Measurements from ENCODE around the gene SEC24D.

The SEC24D gene

GRCh38 chr4:118746251-118746919 is 89.5 kb downstream of the SEC24D start:
- DNase-seq = no peak

DNA sequence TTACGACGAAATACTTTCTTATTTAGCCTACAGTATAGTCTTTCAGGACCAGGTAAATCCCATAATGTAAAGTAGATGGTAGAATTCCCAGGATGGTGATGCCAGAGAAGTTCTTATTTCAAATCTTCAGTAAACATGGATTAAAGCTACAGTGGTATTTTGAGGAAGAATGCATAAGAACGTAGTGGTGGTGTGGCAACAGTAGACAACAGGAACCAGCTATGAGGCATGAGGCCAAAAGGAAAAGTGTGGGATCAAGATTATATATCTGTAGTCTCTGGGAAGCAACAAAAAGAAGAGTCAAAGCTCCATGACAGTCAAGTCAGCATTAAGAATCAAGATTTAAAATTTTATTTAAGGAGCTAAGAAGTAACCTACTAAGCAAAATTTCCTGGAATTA is 90.6 kb downstream of the SEC24D start:
- no peak for DNase-seq

- no peak for DNase-seq
These were observed 92.1 kb downstream of the SEC24D start for GRCh38 chr4:118743867-118744266.

GRCh38 chr4:118742050-118742449 is 93.9 kb downstream of the SEC24D start:
- DNase-seq = no peak

- no peak for DNase-seq
These were observed 94.5 kb downstream of the SEC24D start for GRCh38 chr4:118741301-118741855.

- DNase-seq = no peak
These were observed 95.1 kb downstream of the SEC24D start for GRCh38 chr4:118740869-118741268.

- DNase-seq = no peak
These were observed 96.8 kb downstream of the SEC24D start for GRCh38 chr4:118739022-118739713.

DNA sequence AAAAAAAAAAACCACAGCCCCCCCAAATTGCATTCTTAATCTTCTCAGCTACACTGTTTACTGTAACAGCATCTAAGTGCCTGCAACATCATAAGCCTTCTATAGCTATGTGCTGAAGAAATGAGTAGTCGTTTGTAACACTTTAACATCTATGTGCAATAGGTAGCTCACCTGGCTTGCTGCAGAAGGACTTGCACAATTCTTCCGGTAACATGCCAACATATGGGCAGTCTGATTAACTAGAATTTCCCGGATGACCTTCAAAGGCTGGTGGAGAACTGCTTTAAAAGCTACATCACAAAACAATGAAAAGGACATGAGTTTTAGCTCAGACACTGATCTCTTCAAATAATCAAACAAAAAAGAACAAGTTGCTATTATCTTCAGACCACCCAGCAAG is 97.8 kb downstream of the SEC24D start:
- no peak for DNase-seq

DNA sequence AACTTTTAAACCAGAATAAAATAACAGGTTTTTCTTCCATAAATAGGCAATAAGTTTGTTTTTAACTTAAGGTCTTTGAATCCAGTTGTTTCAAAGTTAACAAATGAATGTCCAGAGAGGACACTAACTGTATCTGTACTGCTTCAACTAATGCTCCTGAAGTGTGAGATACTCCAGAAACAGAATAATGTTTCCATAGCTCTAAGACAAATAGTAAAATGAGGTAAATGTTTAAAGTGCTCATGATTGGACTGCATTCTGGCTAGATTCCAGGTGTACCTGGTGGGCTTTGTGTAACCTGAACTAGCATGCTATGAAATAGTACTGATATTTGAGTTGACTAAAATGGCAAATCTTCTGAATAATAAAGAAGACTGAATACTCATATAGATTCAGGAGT is 99.0 kb downstream of the SEC24D start:
- DNase-seq = no peak

DNA sequence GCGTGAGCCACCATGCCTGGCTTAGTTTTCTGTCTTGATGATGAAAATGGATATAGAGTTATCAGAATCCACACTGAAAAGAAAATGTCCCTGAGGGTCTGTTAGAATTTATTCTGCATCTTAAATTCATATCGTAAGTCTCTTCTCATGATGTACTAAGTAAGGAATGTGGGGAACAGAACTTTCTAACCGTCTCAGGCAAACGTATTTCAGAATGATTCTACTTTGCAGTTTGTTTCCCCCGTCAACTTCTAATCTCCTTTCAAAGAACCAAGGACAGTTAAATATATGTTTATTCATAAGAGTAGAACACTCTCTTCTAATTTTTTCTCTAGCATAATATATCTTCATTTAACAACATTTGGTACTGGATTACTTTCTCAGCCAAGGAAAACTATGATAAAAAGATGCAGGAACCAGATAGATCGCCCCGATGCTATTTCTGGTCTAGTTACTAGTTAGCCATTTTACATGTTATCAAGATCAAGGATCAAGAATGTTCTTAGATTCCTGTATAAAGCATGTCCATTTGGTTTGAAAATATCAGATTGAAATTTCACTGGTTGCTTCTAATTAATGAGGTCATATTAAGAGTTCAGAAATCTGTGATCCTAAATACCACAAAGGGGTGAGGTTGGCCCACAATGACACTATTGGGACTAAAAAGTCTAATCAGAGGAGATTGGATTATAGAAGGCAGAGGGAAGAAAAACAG is 101.3 kb downstream of the SEC24D start:
- DNase-seq = no peak

DNA sequence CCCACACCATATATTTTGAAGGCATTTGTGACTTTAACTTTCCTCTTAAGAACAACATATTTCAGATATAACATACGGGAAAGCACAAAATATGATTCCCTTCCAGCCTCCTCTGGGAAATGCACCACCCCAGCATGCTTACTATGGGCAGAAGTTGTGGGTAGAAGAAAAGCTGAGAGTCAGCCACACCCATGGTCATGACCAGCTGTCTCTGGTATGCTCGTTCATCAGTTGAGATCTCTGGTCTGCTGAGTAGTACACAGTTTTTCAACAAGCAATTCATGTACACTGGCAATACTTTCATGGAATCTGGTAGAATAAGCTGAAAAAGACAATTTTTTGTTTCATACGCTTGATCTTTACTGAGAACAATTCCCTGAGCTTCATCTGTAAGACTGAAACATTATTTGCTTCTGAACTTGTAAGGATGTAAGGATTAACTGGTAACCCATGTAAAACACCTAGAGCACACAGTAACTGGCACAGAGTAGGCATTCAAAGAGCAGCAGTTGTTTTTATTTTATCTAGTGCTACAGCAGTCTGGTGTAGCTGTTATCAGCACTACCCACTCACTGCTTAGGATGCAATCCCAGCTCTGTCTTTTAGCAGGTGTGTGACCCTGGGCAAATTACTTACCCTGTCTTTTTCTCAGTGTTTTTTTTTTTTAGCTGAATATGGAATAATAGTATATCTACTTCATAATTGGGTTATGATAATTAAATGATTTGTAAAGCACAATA is 103.2 kb downstream of the SEC24D start:
- no peak for DNase-seq

DNA sequence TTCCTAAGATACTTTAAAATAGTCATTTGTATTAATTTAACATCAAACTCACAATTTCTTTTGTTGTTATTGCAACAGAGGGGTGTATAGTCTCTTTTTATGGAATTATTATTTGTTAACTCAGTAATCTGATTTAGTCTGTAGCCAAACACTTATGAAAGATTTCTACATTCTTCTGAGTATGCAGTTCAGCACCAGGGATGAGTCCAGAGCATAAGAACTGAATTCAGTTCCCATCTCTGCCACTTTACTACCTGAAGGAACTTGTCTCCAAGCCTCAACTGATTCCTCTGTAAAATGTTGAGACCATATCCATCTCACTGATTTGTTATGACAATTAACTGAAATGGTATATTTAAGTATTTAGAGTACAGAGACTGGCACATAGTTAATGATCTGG is 105.2 kb downstream of the SEC24D start:
- DNase-seq = no peak

GRCh38 chr4:118729287-118730286 is 106.3 kb downstream of the SEC24D start:
- no peak for DNase-seq

GRCh38 chr4:118727360-118727759 is 108.6 kb downstream of the SEC24D start:
- no peak for DNase-seq

DNA sequence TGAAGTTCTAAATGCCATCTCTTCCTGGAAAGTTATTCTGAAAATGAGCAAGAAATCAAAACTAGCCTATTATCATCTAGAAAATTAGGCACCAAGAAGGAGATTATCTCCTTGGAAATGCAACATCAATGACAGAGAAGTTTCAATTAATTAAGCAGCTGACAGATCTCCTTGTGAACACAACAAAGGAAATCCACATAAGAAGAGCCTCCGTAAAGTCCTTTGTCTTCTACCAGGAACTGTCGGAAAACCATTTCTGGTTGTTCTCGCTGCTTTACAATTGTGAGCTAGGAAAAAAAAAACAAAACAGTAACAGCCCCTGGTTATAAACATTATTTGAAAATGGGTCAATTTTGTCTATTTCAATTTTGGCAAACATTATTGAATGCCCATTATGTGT is 112.6 kb downstream of the SEC24D start:
- DNase-seq = no peak

DNA sequence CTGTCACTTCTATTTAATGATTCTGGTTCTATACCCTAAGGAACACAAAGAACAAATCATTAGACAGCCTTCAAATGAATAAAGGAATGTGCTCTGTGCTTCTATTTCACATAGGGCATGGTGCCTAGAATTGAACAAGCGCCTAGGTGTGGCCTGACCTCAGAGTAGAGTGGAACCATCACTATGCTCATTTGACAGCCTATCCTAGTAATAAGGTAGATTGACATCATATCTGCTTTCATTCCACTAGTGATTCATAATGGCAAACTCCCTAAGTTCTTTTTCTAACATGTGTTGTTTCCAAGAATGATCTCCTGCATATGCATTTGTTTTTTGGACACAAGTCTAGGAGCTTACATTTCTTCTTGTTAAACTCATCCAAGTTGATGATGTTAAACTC is 114.2 kb downstream of the SEC24D start:
- no peak for DNase-seq

DNA sequence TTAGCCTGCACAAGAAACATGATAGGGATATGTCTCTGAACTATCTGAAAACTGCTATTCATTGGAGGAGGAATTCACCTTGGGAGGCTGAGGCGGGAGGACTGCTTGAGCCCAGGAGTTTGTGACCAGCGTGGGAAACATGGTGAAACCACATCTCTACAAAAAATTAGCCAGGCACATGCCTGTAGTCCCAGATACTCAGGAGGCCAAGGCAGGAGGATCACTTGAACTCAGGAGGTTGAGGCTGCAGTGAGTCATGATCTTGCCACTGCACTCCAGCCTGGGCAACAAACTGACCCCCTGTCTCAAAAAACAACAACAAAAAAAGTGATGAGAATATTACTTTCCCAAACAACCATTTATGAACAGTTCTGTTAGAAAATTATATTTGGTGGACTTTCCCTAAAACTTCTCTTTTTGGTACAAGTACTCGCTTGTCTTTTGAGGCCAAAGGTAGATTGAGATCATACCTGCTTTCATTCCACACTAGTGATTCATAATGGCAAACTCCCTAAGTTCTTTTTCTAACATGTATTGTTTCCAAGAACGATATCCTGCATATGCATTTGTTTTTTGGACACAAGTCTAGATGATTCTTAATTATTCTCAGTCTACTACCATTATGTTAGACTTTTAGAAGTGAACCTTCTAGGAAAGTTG is 117.3 kb downstream of the SEC24D start:
- DNase-seq = no peak

DNA sequence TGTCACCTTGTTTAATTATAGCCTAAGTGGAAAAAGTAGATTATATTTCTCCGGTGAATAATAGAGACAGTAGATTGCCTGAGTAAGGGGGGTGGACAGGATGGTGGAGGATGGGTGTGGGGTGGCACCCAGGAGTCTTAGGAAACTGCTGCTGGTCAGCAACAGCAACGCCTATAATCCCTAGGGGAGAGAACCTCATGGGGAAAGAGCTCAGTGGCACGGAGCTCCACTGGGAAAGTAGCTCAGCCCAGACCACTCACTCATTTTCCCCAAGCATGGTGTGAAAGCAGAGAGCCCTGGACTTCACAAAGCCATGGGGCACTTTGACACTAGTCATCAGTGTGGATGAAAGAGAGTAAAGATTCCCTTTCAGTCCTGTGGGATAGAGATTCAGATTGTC is 119.6 kb downstream of the SEC24D start:
- no peak for DNase-seq

- DNase-seq = no peak
These were observed 121.2 kb downstream of the SEC24D start for GRCh38 chr4:118714682-118715081.

DNA sequence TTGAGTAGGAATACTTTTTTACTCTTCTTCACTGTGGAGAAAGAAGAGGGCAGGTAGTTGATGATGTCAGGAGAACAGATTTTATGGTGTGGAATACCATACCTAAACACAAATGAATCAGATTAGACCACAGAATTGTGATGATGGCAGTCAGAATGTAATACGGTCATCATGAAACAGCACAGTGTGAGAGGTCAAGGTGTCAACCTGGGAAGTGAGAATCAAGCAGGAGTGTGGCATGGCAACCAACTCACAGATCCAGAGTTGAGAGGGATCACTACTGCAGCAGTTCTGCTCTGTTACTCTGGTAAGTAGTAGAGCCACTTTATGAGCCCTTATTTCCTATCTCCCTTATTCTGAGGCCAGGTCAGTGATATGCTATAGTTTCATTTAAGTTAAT is 123.1 kb downstream of the SEC24D start:
- no peak for DNase-seq

GRCh38 chr4:118711052-118711451 is 124.9 kb downstream of the SEC24D start:
- DNase-seq = no peak

Data from effector CD8-positive, alpha-beta T cell (primary cell).